Lung (tissue), 12 donors: ENCODE measurements around the gene RNF166. TPM values are rescaled to one million over a fixed set of nuclear protein-coding genes. Genes with fewer than 3 reads are reported as not detected.

Experiments used
- ATAC-seq: fragments of 200-7000 bp; cut with Tn5 transposase; one replicate; pipeline ENCODE4 v1.9.1; 2020; ENCODE audit warnings: moderate number of reproducible peaks; ENCODE audit not compliant: insufficient read depth, low FRiP score
- DNase-seq, 3 donors: peaks; one replicate each; pipeline ENCODE4 v3.0.0-alpha.2; 2013 to 2017
- H3K27ac ChIP-seq, 2 donors: one replicate each; pipeline ENCODE4 v1.5.1; 2013; ENCODE audit warnings: mild to moderate bottlenecking in 2 of 2, moderate library complexity in 2 of 2, control low read depth in 1 of 2, inconsistent platforms in 1 of 2, low read depth in 1 of 2, low read length in 1 of 2
- H3K27me3 ChIP-seq, 3 donors: one replicate each; pipeline ENCODE4 v1.5.1; 2013; ENCODE audit warnings: low read length in 2 of 3; ENCODE audit not compliant: control insufficient read depth in 3 of 3, insufficient read depth in 3 of 3
- H3K36me3 ChIP-seq, 4 donors: one replicate each; pipeline ENCODE4 v1.5.1; 2013; ENCODE audit warnings: low read length in 4 of 4, mild to moderate bottlenecking in 1 of 4, moderate library complexity in 1 of 4; ENCODE audit not compliant: control insufficient read depth in 4 of 4, insufficient read depth in 4 of 4
- H3K4me1 ChIP-seq, 5 donors: one replicate each; pipeline ENCODE4 v1.5.1; 2013; ENCODE audit warnings: low read length in 5 of 5, mild to moderate bottlenecking in 2 of 5, moderate library complexity in 1 of 5; ENCODE audit not compliant: control insufficient read depth in 5 of 5, insufficient read depth in 5 of 5
- H3K4me3 ChIP-seq: one replicate; pipeline ENCODE4 v1.5.1; 2013; ENCODE audit warnings: mild to moderate bottlenecking, control low read depth, moderate library complexity
- H3K9ac ChIP-seq, 2 donors: one replicate each; pipeline ENCODE4 v1.5.1; 2013; ENCODE audit warnings: low read length in 2 of 2, control low read depth in 1 of 2; ENCODE audit not compliant: insufficient read depth in 1 of 2
- H3K9me3 ChIP-seq, 4 donors: one replicate each; pipeline ENCODE4 v1.5.1; 2013; ENCODE audit warnings: low read length in 3 of 4, mild to moderate bottlenecking in 1 of 4, moderate library complexity in 1 of 4; ENCODE audit not compliant: control insufficient read depth in 4 of 4, insufficient read depth in 3 of 4
- CTCF ChIP-seq: IDR thresholded peaks from 2 replicates; pipeline ENCODE4 v1.5.1; 2012; ENCODE audit warnings: mild to moderate bottlenecking; ENCODE audit errors: control extremely low read depth, extremely low read depth
- WGBS, 2 donors: extraction: QIAGEN DNeasy Blood & Tissue Kit; methylation state at CpG; one replicate each; pipeline ENCODE4 v1.1.7; 2013; 5-methylcytosine and 5-hydroxymethylcytosine counted together
- polyA plus RNA-seq, 2 donors: library from polyadenylated mRNA; stranded (reverse); fragments of 200-250 nt; gene quantifications; one replicate each; pipeline ENCODE4 v1.2.1, GENCODE V29; 2013
- total RNA-seq, 2 donors: library from RNA; depleted of rRNA in 1 of 2; stranded (reverse); fragments of >200 nt in 1 of 2; gene quantifications; one replicate each; pipeline ENCODE4 v1.2.1, GENCODE V29; 2014 to 2021
- donor health status: control.
- donor health status: control.
- donor health status: Bipolar disorder and iron deficiency.
- donor health status: healthy.
- donor health status: DM: yes; HTN: yes; CAD: no.

The RNF166 gene
- total and polyA plus RNA-seq, 4 donors: 15.2 to 51.6 (median 44.1) TPM

- Histone ChIP-seq H3K27me3 (no peaks in the 10 kb centered on the region), H3K9ac (no peak overlapping the region), H3K36me3 (peaks cover 0 to 17% (median under 1%) of the 10 kb centered on the region in 4 donors), H3K27ac (no peak overlapping the region), H3K4me3 (no peak overlapping the region), H3K9me3 (no peaks in the 10 kb centered on the region), H3K4me1 (peaks cover 0 to 5% (median 0%) of the 10 kb centered on the region in 5 donors)
- no peak for ATAC-seq
- no peak for DNase-seq
- 85 to 93% methylated on average over 11 of the region's 11 CpGs for WGBS, 2 donors
- TF ChIP-seq CTCF: no peak
These were observed 47.4 kb upstream of the RNF166 start for GRCh38 chr16:88753602-88754001.

GRCh38 chr16:88753191-88753590 lies 47.0 kb upstream of the RNF166 start:
- Histone ChIP-seq H3K27ac (no peak overlapping the region), H3K36me3 (peaks cover 0 to 18% (median 0%) of the 10 kb centered on the region in 4 donors), H3K27me3 (no peaks in the 10 kb centered on the region), H3K9ac (no peak overlapping the region), H3K9me3 (no peaks in the 10 kb centered on the region), H3K4me3 (no peak overlapping the region), H3K4me1 (peaks cover 0 to 4% (median 0%) of the 10 kb centered on the region in 5 donors)
- no peak for TF ChIP-seq CTCF
- DNase-seq (no peak), ATAC-seq (no peak)
- 88 to 92% methylated on average over 11 to 13 of the region's 13 CpGs for WGBS, 2 donors

GRCh38 chr16:88752386-88753002 lies 46.3 kb upstream of the RNF166 start:
- no peak overlapping the region for H3K4me3 ChIP-seq
- 91 to 93% methylated on average over 16 of the region's 16 CpGs for WGBS, 2 donors
- peaks cover 0 to 1% (median 0%) of the 10 kb centered on the region in 5 donors for H3K4me1 ChIP-seq
- H3K27ac ChIP-seq: no peak overlapping the region
- H3K9me3 ChIP-seq: no peaks in the 10 kb centered on the region
- H3K36me3 ChIP-seq: peaks cover 0 to 23% (median 0%) of the 10 kb centered on the region in 4 donors
- ATAC-seq (no peak), DNase-seq (no peak)
- H3K27me3 ChIP-seq: no peaks in the 10 kb centered on the region
- TF ChIP-seq CTCF: no peak
- H3K9ac ChIP-seq: no peak overlapping the region

GRCh38 chr16:88750854-88751253 lies 44.6 kb upstream of the RNF166 start:
- H3K27me3 ChIP-seq: no peaks in the 10 kb centered on the region
- peaks cover 0 to 12% (median 0%) of the 10 kb centered on the region in 5 donors for H3K4me1 ChIP-seq
- no peak overlapping the region for H3K9ac ChIP-seq
- TF ChIP-seq CTCF: no peak
- WGBS, 2 donors: 85 to 86% methylated on average over 12 of the region's 12 CpGs
- no peak overlapping the region for H3K27ac ChIP-seq
- DNase-seq: no peak
- peaks cover 0 to 23% (median 0%) of the 10 kb centered on the region in 4 donors for H3K36me3 ChIP-seq
- no peak overlapping the region for H3K4me3 ChIP-seq
- no peak for ATAC-seq
- no peaks in the 10 kb centered on the region for H3K9me3 ChIP-seq
